ENCODE results near the gene SCN10A. TPM values are rescaled to one million over a fixed set of nuclear protein-coding genes. Genes with fewer than 3 reads are reported as not detected.

Gene SCN10A
- total RNA-seq, 1 donor from 2014 or later = not detected

DNA sequence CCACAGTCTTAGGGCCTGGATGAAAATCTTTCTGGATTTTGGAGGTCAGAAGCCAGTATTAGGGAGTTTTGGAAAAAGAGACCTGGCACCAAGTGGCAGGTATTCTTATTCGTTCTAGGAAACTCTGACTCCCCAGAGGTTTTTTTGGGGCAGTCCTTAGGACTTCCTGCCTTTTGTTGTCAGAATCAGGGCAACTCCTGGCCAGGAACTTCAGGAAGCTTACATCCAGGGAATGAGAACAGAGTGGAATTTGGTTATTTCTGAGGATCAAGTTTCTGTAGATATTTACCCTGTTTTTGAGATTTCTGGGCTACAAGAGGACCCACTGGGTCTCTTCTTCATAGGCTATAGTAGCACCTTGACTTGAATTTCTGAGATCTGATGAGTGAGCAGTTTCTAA is 15.5 kb downstream of the SCN10A start:
- Mint-ChIP-seq H3K9me3 (ENCODE audit: low read depth) (no peaks in the 10 kb centered on the region), H3K36me3 (ENCODE audit: low read depth) (no peaks in the 10 kb centered on the region), H3K27ac (ENCODE audit: unreplicated experiment) (no peak overlapping the region), H3K4me3 (ENCODE audit: unreplicated experiment) (no peak overlapping the region), H3K27me3 (ENCODE audit: low read depth) (peaks cover 5% of the 10 kb centered on the region), H3K4me1 (ENCODE audit: low read depth) (no peaks in the 10 kb centered on the region)
- DNase-seq (ENCODE audit: low spot score) = no peak
- TF ChIP-seq, protein P1, sequence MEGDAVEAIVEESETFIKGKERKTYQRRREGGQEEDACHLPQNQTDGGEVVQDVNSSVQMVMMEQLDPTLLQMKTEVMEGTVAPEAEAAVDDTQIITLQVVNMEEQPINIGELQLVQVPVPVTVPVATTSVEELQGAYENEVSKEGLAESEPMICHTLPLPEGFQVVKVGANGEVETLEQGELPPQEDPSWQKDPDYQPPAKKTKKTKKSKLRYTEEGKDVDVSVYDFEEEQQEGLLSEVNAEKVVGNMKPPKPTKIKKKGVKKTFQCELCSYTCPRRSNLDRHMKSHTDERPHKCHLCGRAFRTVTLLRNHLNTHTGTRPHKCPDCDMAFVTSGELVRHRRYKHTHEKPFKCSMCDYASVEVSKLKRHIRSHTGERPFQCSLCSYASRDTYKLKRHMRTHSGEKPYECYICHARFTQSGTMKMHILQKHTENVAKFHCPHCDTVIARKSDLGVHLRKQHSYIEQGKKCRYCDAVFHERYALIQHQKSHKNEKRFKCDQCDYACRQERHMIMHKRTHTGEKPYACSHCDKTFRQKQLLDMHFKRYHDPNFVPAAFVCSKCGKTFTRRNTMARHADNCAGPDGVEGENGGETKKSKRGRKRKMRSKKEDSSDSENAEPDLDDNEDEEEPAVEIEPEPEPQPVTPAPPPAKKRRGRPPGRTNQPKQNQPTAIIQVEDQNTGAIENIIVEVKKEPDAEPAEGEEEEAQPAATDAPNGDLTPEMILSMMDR (IDR thresholded peaks at IDR 0.05) = no peak

DNA sequence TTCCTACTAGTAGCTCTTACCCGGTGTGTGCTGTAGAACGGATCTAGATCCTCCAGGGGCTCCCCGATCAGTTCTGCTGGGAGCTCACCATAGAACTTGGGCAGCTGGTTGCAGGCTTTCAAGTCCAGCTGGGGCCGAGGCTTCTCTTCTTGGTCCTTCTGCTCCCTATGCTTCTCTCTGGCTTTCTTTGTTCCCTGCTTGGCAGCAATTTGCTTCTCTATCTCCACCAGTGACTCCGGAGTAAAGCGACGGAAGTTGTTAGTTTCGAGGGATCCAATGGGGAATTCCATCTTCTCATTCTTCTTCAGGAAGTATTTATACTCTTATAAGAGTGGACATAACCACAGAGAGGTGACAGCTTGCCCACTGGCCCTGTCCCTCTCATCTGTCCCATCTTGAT is 22.3 kb downstream of the SCN10A start:
- DNase-seq (ENCODE audit: low spot score) = no peak
- Mint-ChIP-seq H3K36me3 (ENCODE audit: low read depth) (no peaks in the 10 kb centered on the region), H3K4me1 (ENCODE audit: low read depth) (no peaks in the 10 kb centered on the region), H3K27me3 (ENCODE audit: low read depth) (peaks cover 7% of the 10 kb centered on the region), H3K27ac (ENCODE audit: unreplicated experiment) (no peak overlapping the region), H3K9me3 (ENCODE audit: low read depth) (no peaks in the 10 kb centered on the region), H3K4me3 (ENCODE audit: unreplicated experiment) (no peak overlapping the region)
- TF ChIP-seq, protein P1 (IDR thresholded peaks at IDR 0.05) = no peak

DNA sequence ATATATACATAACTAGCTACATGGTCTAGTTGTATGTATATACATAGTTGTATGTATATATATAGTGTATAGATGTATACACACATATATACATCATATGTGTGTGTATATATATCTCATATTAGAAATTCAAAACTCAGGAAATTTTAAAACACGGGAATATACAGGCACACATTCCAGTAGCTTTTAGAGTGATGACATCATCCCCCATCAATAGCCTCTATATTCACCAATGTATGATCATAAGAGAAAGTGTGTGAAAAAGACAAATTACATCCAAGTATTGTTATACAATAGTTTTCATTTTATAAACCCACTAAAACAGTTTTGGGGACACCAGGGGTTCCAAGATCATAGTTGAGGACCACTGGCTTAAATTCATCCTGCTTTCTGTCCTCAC is 23.0 kb downstream of the SCN10A start:
- H3K4me1 Mint-ChIP-seq (ENCODE audit: low read depth) = no peaks in the 10 kb centered on the region
- H3K4me3 Mint-ChIP-seq (ENCODE audit: unreplicated experiment) = no peak overlapping the region
- H3K9me3 Mint-ChIP-seq (ENCODE audit: low read depth) = no peaks in the 10 kb centered on the region
- H3K27me3 Mint-ChIP-seq (ENCODE audit: low read depth) = peaks cover 7% of the 10 kb centered on the region
- TF ChIP-seq, protein P1 (IDR thresholded peaks at IDR 0.05) = no peak
- no peaks in the 10 kb centered on the region for H3K36me3 Mint-ChIP-seq (ENCODE audit: low read depth)
- H3K27ac Mint-ChIP-seq (ENCODE audit: unreplicated experiment) = no peak overlapping the region
- no peak for DNase-seq (ENCODE audit: low spot score)

DNA sequence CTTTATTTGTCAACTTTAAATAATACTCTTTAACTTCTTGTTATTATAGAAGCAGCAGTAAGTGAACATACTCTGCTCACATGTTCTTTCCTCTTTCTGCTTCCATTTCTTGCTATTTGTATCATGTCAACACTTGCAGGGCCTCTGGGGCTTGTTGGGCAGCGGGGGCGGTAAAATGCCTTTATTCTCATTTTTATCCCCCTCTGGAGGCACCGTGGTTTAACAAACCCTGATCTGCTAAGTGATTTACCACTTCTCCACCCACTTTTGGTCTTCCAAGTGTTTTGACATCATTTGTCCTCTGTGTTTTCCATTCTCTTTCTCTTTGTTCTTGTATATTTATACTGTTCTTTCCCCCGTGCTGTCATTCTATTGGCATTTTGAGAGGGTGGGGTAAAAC is 33.9 kb downstream of the SCN10A start:
- H3K9me3 Mint-ChIP-seq (ENCODE audit: low read depth) = peaks cover 10% of the 10 kb centered on the region
- H3K27me3 Mint-ChIP-seq (ENCODE audit: low read depth) = peaks cover 4% of the 10 kb centered on the region
- no peak overlapping the region for H3K27ac Mint-ChIP-seq (ENCODE audit: unreplicated experiment)
- H3K4me1 Mint-ChIP-seq (ENCODE audit: low read depth) = no peaks in the 10 kb centered on the region
- no peaks in the 10 kb centered on the region for H3K36me3 Mint-ChIP-seq (ENCODE audit: low read depth)
- TF ChIP-seq, protein P1 (IDR thresholded peaks at IDR 0.05) = no peak
- no peak for DNase-seq (ENCODE audit: low spot score)
- no peak overlapping the region for H3K4me3 Mint-ChIP-seq (ENCODE audit: unreplicated experiment)

DNA sequence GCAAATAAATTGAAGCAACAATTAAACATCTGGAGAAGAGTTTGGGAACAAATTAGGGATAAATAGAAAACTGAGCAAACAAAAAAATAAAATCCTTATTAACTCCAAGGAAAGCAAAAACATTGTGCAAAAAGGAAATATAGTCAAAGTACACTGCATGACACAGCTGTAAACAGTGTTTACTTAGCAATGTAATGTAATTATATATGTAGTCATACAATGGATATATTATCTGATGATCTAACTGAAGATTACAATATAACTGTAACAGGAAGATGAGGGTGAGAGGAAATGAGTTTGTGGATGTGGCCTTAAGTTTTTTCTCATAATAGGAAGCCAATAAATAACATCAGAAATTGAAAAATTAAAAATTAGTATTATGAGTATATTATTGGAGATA is 42.5 kb downstream of the SCN10A start:
- Mint-ChIP-seq H3K9me3 (ENCODE audit: low read depth) (peaks cover 16% of the 10 kb centered on the region), H3K4me3 (ENCODE audit: unreplicated experiment) (no peak overlapping the region), H3K27ac (ENCODE audit: unreplicated experiment) (no peak overlapping the region), H3K36me3 (ENCODE audit: low read depth) (no peaks in the 10 kb centered on the region), H3K4me1 (ENCODE audit: low read depth) (no peaks in the 10 kb centered on the region), H3K27me3 (ENCODE audit: low read depth) (peaks cover 6% of the 10 kb centered on the region)
- no peak for DNase-seq (ENCODE audit: low spot score)
- TF ChIP-seq, protein P1 (IDR thresholded peaks at IDR 0.05) = no peak

Data from chondrocyte (in vitro differentiated cells).